K562 (cell line): ENCODE results near the gene PSMB10. TPM values are rescaled to one million over a fixed set of nuclear protein-coding genes. Genes with fewer than 3 reads are reported as not detected.

Experiments
- BRCA1 ChIP-seq, 2 experiments: fragments of 450-650 bp in 1 of 2; sonication (generic) in 1 of 2; formaldehyde crosslinking in 1 of 2; IDR thresholded peaks; 2 replicates each; pipeline versions ENCODE4 v1.5.0 to v1.6.1; 2017 to 2020; ENCODE audit warnings: mild to moderate bottlenecking in 1 of 2, missing genetic modification reagents in 1 of 2
- EHMT2 ChIP-seq: fragments of 450-650 bp; IDR thresholded peaks from 2 replicates; pipeline ENCODE4 v1.6.1; 2018; ENCODE audit warnings: antibody characterized with exemption
- EP400 ChIP-seq: fragments of 450-650 bp; IDR thresholded peaks from 2 replicates; pipeline ENCODE4 v1.6.1; 2017; ENCODE audit warnings: antibody characterized with exemption, mild to moderate bottlenecking, moderate library complexity
- GTF3C2 ChIP-seq: IDR thresholded peaks from 3 replicates; pipeline ENCODE4 v1.6.1; 2011; ENCODE audit warnings: borderline replicate concordance, mild to moderate bottlenecking, moderate library complexity; ENCODE audit not compliant: insufficient read length; ENCODE audit errors: extremely low read depth
- PCBP1 ChIP-seq: fragments of 200-400 bp; formaldehyde crosslinking; IDR thresholded peaks from 2 replicates; pipeline ENCODE4 v1.6.1; 2018; ENCODE audit warnings: mild to moderate bottlenecking, low read depth, low read length; ENCODE audit not compliant: poor library complexity, severe bottlenecking
- RCOR1 ChIP-seq, 2 experiments: IDR thresholded peaks; 2 replicates each; pipeline ENCODE4 v1.6.1; 2012; ENCODE audit warnings: low read depth in 2 of 2, low read length in 2 of 2, borderline replicate concordance in 1 of 2, improper control_type of control experiment in 1 of 2
- ZBTB11 ChIP-seq, 3 experiments: fragments of 200-800 bp in 1 of 3; fragments of 250-450 bp in 1 of 3; fragments of 450-650 bp in 1 of 3; sonication (Bioruptor Pico) in 1 of 3; sonication (Bioruptor generic) in 1 of 3; formaldehyde crosslinking in 1 of 3; IDR thresholded peaks; 2 replicates each; pipeline versions ENCODE4 v1.6.1 to v1.8.0; 2016 to 2022; ENCODE audit warnings: mild to moderate bottlenecking in 2 of 3, missing genetic modification characterization in 2 of 3, missing compliant biosample characterization in 1 of 3, moderate library complexity in 1 of 3
- polyA plus RNA-seq, 8 experiments: library from polyadenylated mRNA; depleted of rRNA in 4 of 8; stranded (reverse) in 5 of 8; unstranded in 3 of 8; fragments of >200 nt; fragmentation: Nextera tagmentation in 2 of 8; fragmentation: Illumina TruSeq in 1 of 8; extraction: Ambion mirVana in 2 of 8; extraction: Trizol in 1 of 8; gene quantifications; 2 replicates each; pipeline versions ENCODE4 v1.2.1 to v1.2.3, GENCODE V29; 2011 to 2014; ENCODE audit warnings: inconsistent platforms in 1 of 8, missing spikeins in 1 of 8
- total RNA-seq, 7 experiments: library from RNA; depleted of rRNA in 6 of 7; stranded (reverse); fragments of >200 nt in 6 of 7; fragmentation: Illumina TruSeq in 2 of 7; extraction: Trizol in 2 of 7; gene quantifications; 2 replicates each; pipeline versions ENCODE4 v1.2.1 to v1.2.3, GENCODE V29; 2011 to 2021; ENCODE audit warnings: low replicate concordance in 1 of 7
- TF ChIP-seq, protein P1 (sequence below): fragments of 450-650 bp; IDR thresholded peaks from 2 replicates; pipeline ENCODE4 v1.6.1; 2016; ENCODE audit warnings: antibody characterized with exemption
- TF ChIP-seq, protein P2 (sequence below): fragments of 250-450 bp; sonication (Bioruptor Pico); IDR thresholded peaks from 2 replicates; pipeline ENCODE4 v1.8.0; 2021; ENCODE audit warnings: moderate library complexity, mild to moderate bottlenecking, inconsistent platforms
- TF ChIP-seq, protein P3 (sequence below), 2 experiments: IDR thresholded peaks; 2 replicates each; pipeline ENCODE4 v1.6.1; 2011; ENCODE audit warnings: borderline replicate concordance in 1 of 2, control low read depth in 1 of 2, low read depth in 1 of 2, low read length in 1 of 2, mild to moderate bottlenecking in 1 of 2, mixed read lengths in 1 of 2, moderate library complexity in 1 of 2; ENCODE audit not compliant: insufficient read depth in 1 of 2, insufficient read length in 1 of 2, poor library complexity in 1 of 2, severe bottlenecking in 1 of 2; ENCODE audit errors: extremely low read depth in 1 of 2

Gene PSMB10
- total and polyA plus RNA-seq, 9 of the 15 experiments (the other 6 are each of a cell fraction or from before 2014, with no cell fraction given), result 11.7 to 105 (median 51.0) TPM

GRCh38 chr16:67975321-67976105 lies 38.9 kb upstream of the PSMB10 start (continued):
- TF ChIP-seq EP400 (no peak), RCOR1 (IDR thresholded peaks at IDR 0.05; ENCODE audit: borderline replicate concordance in 1 of 2, low read depth in 2 of 2, low read length in 2 of 2) (no peak), PCBP1 (no peak), EHMT2 (no peak), ZBTB11 (CRISPR knock-in tag; IDR thresholded peaks at IDR 0.05) (no peak), BRCA1 (IDR thresholded peaks at IDR 0.05) (no peak), BRCA1 (CRISPR knock-in tag; IDR thresholded peaks at IDR 0.05) (no peak), GTF3C2 (no peak)
- TF ChIP-seq, protein P1, sequence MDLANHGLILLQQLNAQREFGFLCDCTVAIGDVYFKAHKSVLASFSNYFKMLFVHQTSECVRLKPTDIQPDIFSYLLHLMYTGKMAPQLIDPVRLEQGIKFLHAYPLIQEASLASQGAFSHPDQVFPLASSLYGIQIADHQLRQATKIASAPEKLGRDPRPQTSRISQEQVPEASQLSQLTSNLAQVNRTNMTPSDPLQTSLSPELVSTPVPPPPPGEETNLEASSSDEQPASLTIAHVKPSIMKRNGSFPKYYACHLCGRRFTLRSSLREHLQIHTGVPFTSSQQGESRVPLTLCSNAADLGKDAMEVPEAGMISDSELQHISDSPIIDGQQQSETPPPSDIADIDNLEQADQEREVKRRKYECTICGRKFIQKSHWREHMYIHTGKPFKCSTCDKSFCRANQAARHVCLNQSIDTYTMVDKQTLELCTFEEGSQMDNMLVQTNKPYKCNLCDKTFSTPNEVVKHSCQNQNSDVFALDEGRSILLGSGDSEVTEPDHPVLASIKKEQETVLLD, result no peak
- TF ChIP-seq, protein P2, sequence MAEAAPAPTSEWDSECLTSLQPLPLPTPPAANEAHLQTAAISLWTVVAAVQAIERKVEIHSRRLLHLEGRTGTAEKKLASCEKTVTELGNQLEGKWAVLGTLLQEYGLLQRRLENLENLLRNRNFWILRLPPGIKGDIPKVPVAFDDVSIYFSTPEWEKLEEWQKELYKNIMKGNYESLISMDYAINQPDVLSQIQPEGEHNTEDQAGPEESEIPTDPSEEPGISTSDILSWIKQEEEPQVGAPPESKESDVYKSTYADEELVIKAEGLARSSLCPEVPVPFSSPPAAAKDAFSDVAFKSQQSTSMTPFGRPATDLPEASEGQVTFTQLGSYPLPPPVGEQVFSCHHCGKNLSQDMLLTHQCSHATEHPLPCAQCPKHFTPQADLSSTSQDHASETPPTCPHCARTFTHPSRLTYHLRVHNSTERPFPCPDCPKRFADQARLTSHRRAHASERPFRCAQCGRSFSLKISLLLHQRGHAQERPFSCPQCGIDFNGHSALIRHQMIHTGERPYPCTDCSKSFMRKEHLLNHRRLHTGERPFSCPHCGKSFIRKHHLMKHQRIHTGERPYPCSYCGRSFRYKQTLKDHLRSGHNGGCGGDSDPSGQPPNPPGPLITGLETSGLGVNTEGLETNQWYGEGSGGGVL (CRISPR knock-in tag), result no peak
- TF ChIP-seq, protein P3, sequence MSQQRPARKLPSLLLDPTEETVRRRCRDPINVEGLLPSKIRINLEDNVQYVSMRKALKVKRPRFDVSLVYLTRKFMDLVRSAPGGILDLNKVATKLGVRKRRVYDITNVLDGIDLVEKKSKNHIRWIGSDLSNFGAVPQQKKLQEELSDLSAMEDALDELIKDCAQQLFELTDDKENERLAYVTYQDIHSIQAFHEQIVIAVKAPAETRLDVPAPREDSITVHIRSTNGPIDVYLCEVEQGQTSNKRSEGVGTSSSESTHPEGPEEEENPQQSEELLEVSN (IDR thresholded peaks at IDR 0.05; ENCODE audit: borderline replicate concordance in 1 of 2, extremely low read depth in 1 of 2, insufficient read depth in 1 of 2, insufficient read length in 1 of 2, low read depth in 1 of 2, low read length in 1 of 2, poor library complexity in 1 of 2, severe bottlenecking in 1 of 2), result no peak
